Muscle layer of colon (tissue), 2 donors: ENCODE measurements around the gene ADARB2.

Experiments
- H3K27ac ChIP-seq: one replicate; pipeline ENCODE4 v1.7.0; 2013; ENCODE audit warnings: low read depth, mild to moderate bottlenecking, low read length, moderate library complexity
- H3K27me3 ChIP-seq, 2 donors: one replicate each; pipeline ENCODE4 v1.7.0; 2013; ENCODE audit warnings: low read length in 2 of 2, mild to moderate bottlenecking in 2 of 2; ENCODE audit not compliant: insufficient read depth in 2 of 2, control insufficient read depth in 1 of 2
- H3K36me3 ChIP-seq: one replicate; pipeline ENCODE4 v1.7.0; 2013; ENCODE audit warnings: mild to moderate bottlenecking, low read length; ENCODE audit not compliant: insufficient read depth
- H3K4me1 ChIP-seq: one replicate; pipeline ENCODE4 v1.7.0; 2013; ENCODE audit warnings: mild to moderate bottlenecking, low read length; ENCODE audit not compliant: insufficient read depth
- H3K4me3 ChIP-seq, 2 donors: one replicate each; pipeline ENCODE4 v1.7.0; 2013; ENCODE audit warnings: low read length in 2 of 2, low read depth in 1 of 2, mild to moderate bottlenecking in 1 of 2, moderate library complexity in 1 of 2
- H3K9ac ChIP-seq: one replicate; pipeline ENCODE4 v1.7.0; 2013; ENCODE audit warnings: low read length
- H3K9me3 ChIP-seq: one replicate; pipeline ENCODE4 v1.7.0; 2013; ENCODE audit warnings: mild to moderate bottlenecking, low read length
- donor health status: abdominal sarcoma.
- donor health status: Adenocarcinoma of cecum.

ADARB2 gene

GRCh38 chr10:1213252-1214070, 523.9 kb downstream of the ADARB2 start:
- no peaks in the 10 kb centered on the region for H3K36me3 ChIP-seq
- H3K4me1 ChIP-seq, result no peaks in the 10 kb centered on the region
- no peaks in the 10 kb centered on the region for H3K9me3 ChIP-seq
- H3K27ac ChIP-seq, result no peak overlapping the region
- H3K27me3 ChIP-seq, result no peaks in the 10 kb centered on the region
- H3K9ac ChIP-seq, result no peak overlapping the region
- no peak overlapping the region for H3K4me3 ChIP-seq

- no peaks in the 10 kb centered on the region for H3K9me3 ChIP-seq
- no peak overlapping the region for H3K27ac ChIP-seq
- H3K4me1 ChIP-seq, result no peaks in the 10 kb centered on the region
- H3K9ac ChIP-seq, result no peak overlapping the region
- H3K36me3 ChIP-seq, result no peaks in the 10 kb centered on the region
- H3K4me3 ChIP-seq, result no peak overlapping the region
- no peaks in the 10 kb centered on the region for H3K27me3 ChIP-seq
Measured at GRCh38 chr10:1212571-1213141, 524.7 kb downstream of the ADARB2 start.

- H3K27ac ChIP-seq, result no peak overlapping the region
- no peak overlapping the region for H3K9ac ChIP-seq
- H3K27me3 ChIP-seq, result no peaks in the 10 kb centered on the region
- H3K4me1 ChIP-seq, result no peaks in the 10 kb centered on the region
- H3K9me3 ChIP-seq, result no peaks in the 10 kb centered on the region
- no peak overlapping the region for H3K4me3 ChIP-seq
- H3K36me3 ChIP-seq, result no peaks in the 10 kb centered on the region
Measured at GRCh38 chr10:1211844-1212570, 525.3 kb downstream of the ADARB2 start.

- H3K27ac ChIP-seq, result no peak overlapping the region
- no peaks in the 10 kb centered on the region for H3K9me3 ChIP-seq
- no peaks in the 10 kb centered on the region for H3K36me3 ChIP-seq
- H3K4me1 ChIP-seq, result no peaks in the 10 kb centered on the region
- H3K27me3 ChIP-seq, result no peaks in the 10 kb centered on the region
- H3K9ac ChIP-seq, result no peak overlapping the region
- H3K4me3 ChIP-seq, result no peak overlapping the region
Measured at GRCh38 chr10:1210667-1211066, 526.7 kb downstream of the ADARB2 start.

- Histone ChIP-seq H3K9me3 (no peaks in the 10 kb centered on the region), H3K9ac (no peak overlapping the region), H3K4me1 (no peaks in the 10 kb centered on the region), H3K36me3 (no peaks in the 10 kb centered on the region), H3K27ac (no peak overlapping the region), H3K4me3 (no peak overlapping the region), H3K27me3 (no peaks in the 10 kb centered on the region)
Measured at GRCh38 chr10:1209355-1209979, 527.9 kb downstream of the ADARB2 start.

- no peaks in the 10 kb centered on the region for H3K27me3 ChIP-seq
- no peak overlapping the region for H3K9ac ChIP-seq
- H3K4me3 ChIP-seq, result no peak overlapping the region
- no peaks in the 10 kb centered on the region for H3K36me3 ChIP-seq
- H3K4me1 ChIP-seq, result no peaks in the 10 kb centered on the region
- no peak overlapping the region for H3K27ac ChIP-seq
- H3K9me3 ChIP-seq, result no peaks in the 10 kb centered on the region
Measured at GRCh38 chr10:1208366-1209311, 528.7 kb downstream of the ADARB2 start.

GRCh38 chr10:1206601-1207000, 530.7 kb downstream of the ADARB2 start:
- no peak overlapping the region for H3K9ac ChIP-seq
- no peaks in the 10 kb centered on the region for H3K9me3 ChIP-seq
- no peak overlapping the region for H3K27ac ChIP-seq
- no peaks in the 10 kb centered on the region for H3K36me3 ChIP-seq
- no peaks in the 10 kb centered on the region for H3K27me3 ChIP-seq
- H3K4me1 ChIP-seq, result no peaks in the 10 kb centered on the region
- H3K4me3 ChIP-seq, result no peak overlapping the region

- H3K9ac ChIP-seq, result no peak overlapping the region
- H3K36me3 ChIP-seq, result no peaks in the 10 kb centered on the region
- no peaks in the 10 kb centered on the region for H3K9me3 ChIP-seq
- no peak overlapping the region for H3K27ac ChIP-seq
- no peak overlapping the region for H3K4me3 ChIP-seq
- no peaks in the 10 kb centered on the region for H3K4me1 ChIP-seq
- no peaks in the 10 kb centered on the region for H3K27me3 ChIP-seq
Measured at GRCh38 chr10:1206101-1206500, 531.2 kb downstream of the ADARB2 start.

GRCh38 chr10:1205450-1206030, 531.8 kb downstream of the ADARB2 start:
- Histone ChIP-seq H3K9ac (no peak overlapping the region), H3K4me3 (no peak overlapping the region), H3K27ac (no peak overlapping the region)

GRCh38 chr10:1204434-1205326, 532.6 kb downstream of the ADARB2 start:
- H3K36me3 ChIP-seq, result no peaks in the 10 kb centered on the region
- no peaks in the 10 kb centered on the region for H3K9me3 ChIP-seq
- H3K27ac ChIP-seq, result no peak overlapping the region
- no peak overlapping the region for H3K9ac ChIP-seq
- no peaks in the 10 kb centered on the region for H3K4me1 ChIP-seq
- H3K27me3 ChIP-seq, result no peaks in the 10 kb centered on the region
- no peak overlapping the region for H3K4me3 ChIP-seq

More at GRCh38 chr10:1205450-1206030, 531.8 kb downstream of the ADARB2 start:
- Histone ChIP-seq H3K4me1 (no peaks in the 10 kb centered on the region), H3K27me3 (no peaks in the 10 kb centered on the region), H3K36me3 (no peaks in the 10 kb centered on the region), H3K9me3 (no peaks in the 10 kb centered on the region)
